Measurements from ENCODE around the gene MEIS1. TPM values are rescaled to one million over a fixed set of nuclear protein-coding genes. Genes with fewer than 3 reads are reported as not detected.
"Not testable (repeated sequence)": the region's sequence is repeated elsewhere in the genome, so short reads cannot be mapped to it uniquely, and the experiment has no call there.

MEIS1 gene
- 10 to 100 TPM; 23.0 to 37.9 (median 37.0) TPM for total RNA-seq

DNA sequence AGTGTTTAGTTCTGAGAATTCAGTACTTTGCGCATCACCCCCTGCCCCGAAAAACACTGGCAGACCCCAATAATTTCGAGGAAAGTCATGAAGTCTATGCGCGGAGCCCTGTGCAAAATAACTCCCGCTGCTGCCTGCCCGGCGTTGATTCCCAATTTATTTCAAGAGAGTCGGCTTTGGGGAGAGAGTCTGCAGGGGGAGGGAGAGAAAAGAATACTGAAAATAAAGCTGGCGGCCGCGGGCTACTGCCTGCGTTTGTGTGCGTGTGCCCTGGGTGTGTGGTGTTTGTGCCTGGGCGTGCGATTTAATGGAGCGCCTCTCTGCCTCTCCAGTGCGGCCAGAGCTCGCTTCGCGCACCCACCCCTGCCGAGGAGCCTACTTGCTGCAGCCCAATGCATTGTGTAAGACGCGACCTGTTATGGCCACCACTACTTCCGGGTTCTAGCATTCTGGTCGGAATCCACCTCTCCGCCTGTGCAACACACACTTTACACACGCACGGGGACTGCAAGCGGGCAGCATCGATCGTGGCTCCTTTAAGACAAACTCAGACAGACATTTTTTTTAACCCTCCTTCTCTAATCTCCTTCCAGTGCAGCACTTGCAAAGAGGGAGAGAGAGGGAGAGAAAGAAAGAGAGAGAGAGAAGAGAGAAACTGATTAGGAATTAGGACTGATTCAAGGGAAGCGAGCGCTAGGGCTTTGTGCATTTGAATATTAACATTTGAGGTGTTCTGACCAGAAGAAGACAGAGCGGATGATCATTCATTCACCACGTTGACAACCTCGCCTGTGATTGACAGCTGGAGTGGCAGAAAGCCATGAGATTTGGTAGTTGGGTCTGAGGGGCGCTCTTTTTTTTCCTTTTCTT lies at the start of gene MEIS1:
Gene MEIS1, plus strand, starts transcription at position 447 of the 870 bp plus-strand sequence. CDS start 732 bp downstream, outside the sequence.
- Histone ChIP-seq H3K4me3 (peak within 1 kb of the TSS; percentile 69 to 77 (median 76)), H3K9me3 (no peaks in the 10 kb centered on the region), H3K4me1 (no peaks in the 10 kb centered on the region), H3K36me3 (no peaks in the 10 kb centered on the region), H3K27me3 (no peaks in the 10 kb centered on the region), H3K27ac (peak within 1 kb of the TSS; percentile 83 to 89)
- intact Hi-C loops (cut with DNase I; ENCODE audit: low total_unique reads): loop anchor here (10.0 kb wide), 1 partner anchor 140 kb away; no protein-coding TSS in a partner anchor
- TF ChIP-seq POLR2A (IDR thresholded peaks at IDR 0.05) (peak; percentile 78), POLR2AphosphoS5 (IDR thresholded peaks at IDR 0.05) (peak; percentile 90 to 98 (median 95))
- TF ChIP-seq, protein P1, sequence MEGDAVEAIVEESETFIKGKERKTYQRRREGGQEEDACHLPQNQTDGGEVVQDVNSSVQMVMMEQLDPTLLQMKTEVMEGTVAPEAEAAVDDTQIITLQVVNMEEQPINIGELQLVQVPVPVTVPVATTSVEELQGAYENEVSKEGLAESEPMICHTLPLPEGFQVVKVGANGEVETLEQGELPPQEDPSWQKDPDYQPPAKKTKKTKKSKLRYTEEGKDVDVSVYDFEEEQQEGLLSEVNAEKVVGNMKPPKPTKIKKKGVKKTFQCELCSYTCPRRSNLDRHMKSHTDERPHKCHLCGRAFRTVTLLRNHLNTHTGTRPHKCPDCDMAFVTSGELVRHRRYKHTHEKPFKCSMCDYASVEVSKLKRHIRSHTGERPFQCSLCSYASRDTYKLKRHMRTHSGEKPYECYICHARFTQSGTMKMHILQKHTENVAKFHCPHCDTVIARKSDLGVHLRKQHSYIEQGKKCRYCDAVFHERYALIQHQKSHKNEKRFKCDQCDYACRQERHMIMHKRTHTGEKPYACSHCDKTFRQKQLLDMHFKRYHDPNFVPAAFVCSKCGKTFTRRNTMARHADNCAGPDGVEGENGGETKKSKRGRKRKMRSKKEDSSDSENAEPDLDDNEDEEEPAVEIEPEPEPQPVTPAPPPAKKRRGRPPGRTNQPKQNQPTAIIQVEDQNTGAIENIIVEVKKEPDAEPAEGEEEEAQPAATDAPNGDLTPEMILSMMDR (IDR thresholded peaks at IDR 0.05): no peak
- DNase-seq (ENCODE audit: low spot score in 2 of 2): peak; percentile 89 to 90

GRCh38 chr2:66387016-66387753 lies 47.7 kb upstream of the MEIS1 start:
- no peak for TF ChIP-seq POLR2AphosphoS5 (IDR thresholded peaks at IDR 0.05)
- intact Hi-C loops (cut with DNase I; ENCODE audit: low total_unique reads): no loop called here
- Histone ChIP-seq H3K36me3 (no peaks in the 10 kb centered on the region), H3K27ac (no peak overlapping the region), H3K4me3 (no peak overlapping the region), H3K4me1 (no peaks in the 10 kb centered on the region), H3K9me3 (no peaks in the 10 kb centered on the region), H3K27me3 (peaks cover 0 to 6% of the 10 kb centered on the region in 2 donors)
- DNase-seq (ENCODE audit: low spot score in 2 of 2): no peak

DNA sequence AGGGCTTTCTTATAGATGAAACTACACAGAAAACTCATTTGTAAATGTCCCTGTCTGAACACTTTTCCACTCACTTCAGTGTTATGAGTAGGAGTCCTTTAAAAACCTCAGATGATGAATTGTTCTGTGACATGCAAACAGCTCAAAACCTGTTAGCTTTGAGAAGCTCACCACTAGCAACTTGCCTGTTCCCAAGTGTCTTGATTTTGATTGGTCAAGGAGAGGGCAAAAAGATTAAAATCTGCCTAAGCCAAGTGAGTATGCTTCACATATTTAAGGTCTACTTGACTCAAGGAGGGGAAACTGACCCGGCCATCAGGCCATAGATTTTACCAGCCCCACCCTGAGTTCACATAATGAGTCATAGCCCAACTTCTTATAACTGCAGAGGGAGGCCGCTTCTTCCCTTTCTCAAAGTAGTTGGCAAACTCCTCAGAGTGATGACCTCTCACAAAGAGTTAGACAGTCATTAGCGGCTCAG lies 45.2 kb upstream of the MEIS1 start:
- TF ChIP-seq POLR2AphosphoS5 (IDR thresholded peaks at IDR 0.05) (no peak), POLR2A (IDR thresholded peaks at IDR 0.05) (no peak)
- TF ChIP-seq, protein P1 (IDR thresholded peaks at IDR 0.05): no peak
- intact Hi-C loops (cut with DNase I; ENCODE audit: low total_unique reads): no loop called here
- H3K4me3 ChIP-seq: no peak overlapping the region
- no peaks in the 10 kb centered on the region for H3K36me3 ChIP-seq
- H3K27ac ChIP-seq: no peak overlapping the region
- H3K4me1 ChIP-seq: no peaks in the 10 kb centered on the region
- DNase-seq (ENCODE audit: low spot score in 2 of 2): no peak
- H3K9me3 ChIP-seq: no peaks in the 10 kb centered on the region
- no peaks in the 10 kb centered on the region for H3K27me3 ChIP-seq

DNA sequence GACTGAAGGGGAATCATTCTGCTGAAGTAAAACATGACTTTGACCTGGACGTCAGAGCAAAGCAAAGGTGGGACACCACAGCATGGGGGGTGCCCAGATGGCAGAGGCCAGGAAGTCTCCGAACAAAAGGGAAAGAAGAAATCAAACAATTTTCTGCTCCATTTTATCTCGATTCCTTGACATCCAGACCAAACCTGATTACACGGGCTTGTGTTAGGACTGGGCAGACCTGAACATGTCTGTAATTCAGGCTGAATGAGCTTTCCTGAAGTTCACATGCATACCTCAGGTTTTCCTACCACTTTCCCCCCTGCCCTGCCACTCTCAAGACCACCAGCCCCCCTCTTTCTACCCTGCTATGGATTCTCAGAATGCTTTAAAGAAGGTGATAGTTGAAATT lies 44.8 kb upstream of the MEIS1 start:
- Histone ChIP-seq H3K36me3 (no peaks in the 10 kb centered on the region), H3K27me3 (no peaks in the 10 kb centered on the region), H3K4me3 (no peak overlapping the region), H3K4me1 (no peaks in the 10 kb centered on the region), H3K9me3 (no peaks in the 10 kb centered on the region), H3K27ac (no peak overlapping the region)
- no peak for DNase-seq (ENCODE audit: low spot score in 2 of 2)
- TF ChIP-seq POLR2AphosphoS5 (IDR thresholded peaks at IDR 0.05): no peak
- TF ChIP-seq, protein P1 (IDR thresholded peaks at IDR 0.05): no peak
- no peak for TF ChIP-seq POLR2A (IDR thresholded peaks at IDR 0.05)
- intact Hi-C loops (cut with DNase I; ENCODE audit: low total_unique reads): no loop called here

DNA sequence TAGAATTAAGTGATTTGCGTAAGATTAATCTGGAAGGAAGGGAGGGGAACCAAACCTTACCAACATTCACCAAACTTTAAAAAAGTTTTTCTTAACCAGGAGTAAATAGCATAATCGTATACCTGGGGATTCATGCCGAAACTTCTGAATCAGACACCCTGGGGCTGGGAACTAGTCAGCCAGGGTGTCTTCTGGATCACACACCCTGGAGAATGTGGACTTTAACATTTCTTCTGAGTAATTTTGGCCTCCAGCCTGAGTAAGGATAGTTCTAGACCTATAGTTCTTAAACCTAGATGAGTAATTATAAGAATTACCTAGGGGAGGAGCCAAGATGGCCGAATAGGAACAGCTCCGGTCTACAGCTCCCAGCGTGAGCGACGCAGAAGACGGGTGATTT lies 44.1 kb upstream of the MEIS1 start:
- H3K9me3 ChIP-seq: no peaks in the 10 kb centered on the region
- no peak overlapping the region for H3K4me3 ChIP-seq
- H3K36me3 ChIP-seq: no peaks in the 10 kb centered on the region
- TF ChIP-seq POLR2A (IDR thresholded peaks at IDR 0.05): no peak
- TF ChIP-seq, protein P1 (IDR thresholded peaks at IDR 0.05): no peak
- no peak for TF ChIP-seq POLR2AphosphoS5 (IDR thresholded peaks at IDR 0.05)
- intact Hi-C loops (cut with DNase I; ENCODE audit: low total_unique reads): no loop called here
- no peaks in the 10 kb centered on the region for H3K4me1 ChIP-seq
- H3K27ac ChIP-seq: no peak overlapping the region
- DNase-seq (ENCODE audit: low spot score in 2 of 2): no peak
- no peaks in the 10 kb centered on the region for H3K27me3 ChIP-seq

DNA sequence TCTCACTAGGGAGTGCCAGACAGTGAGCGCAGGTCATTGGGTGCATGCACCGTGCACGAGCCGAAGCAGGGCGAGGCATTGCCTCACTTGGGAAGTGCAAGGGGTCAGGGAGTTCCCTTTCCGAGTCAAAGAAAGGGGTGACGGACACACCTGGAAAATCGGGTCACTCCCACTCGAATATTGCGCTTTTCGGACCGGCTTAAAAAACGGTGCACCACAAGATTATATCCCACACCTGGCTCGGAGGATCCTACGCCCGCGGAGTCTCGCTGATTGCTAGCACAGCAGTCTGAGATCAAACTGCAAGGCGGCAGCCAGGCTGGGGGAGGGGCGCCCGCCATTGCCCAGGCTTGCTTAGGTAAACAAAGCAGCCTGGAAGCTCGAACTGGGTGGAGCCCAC lies 43.7 kb upstream of the MEIS1 start:
- H3K36me3 ChIP-seq; intact Hi-C loops (cut with DNase I; ENCODE audit: low total_unique reads); DNase-seq (ENCODE audit: low spot score in 2 of 2); H3K9me3 ChIP-seq; H3K4me1 ChIP-seq; H3K27me3 ChIP-seq; H3K4me3 ChIP-seq; H3K27ac ChIP-seq: not testable (repeated sequence)
